KMS-11 (cell line): ENCODE data around the gene CFAP410.

Experiments
- H2AFZ ChIP-seq: fragments of 200-600 bp; sonication (generic); 2 replicates; pipeline ENCODE4 v1.6.1; 2016; ENCODE audit warnings: antibody characterized with exemption, mixed run types, low read depth
- H3K27ac ChIP-seq: fragments of 200-600 bp; sonication (generic); 2 replicates; pipeline ENCODE4 v1.6.1; 2016; ENCODE audit warnings: mild to moderate bottlenecking, mixed run types
- H3K27me3 ChIP-seq: fragments of 200-600 bp; sonication (generic); 2 replicates; pipeline ENCODE4 v1.6.1; 2017; ENCODE audit warnings: mild to moderate bottlenecking, low read depth, mixed run types, moderate library complexity; ENCODE audit not compliant: insufficient read depth
- H3K36me3 ChIP-seq: fragments of 200-600 bp; sonication (generic); 2 replicates; pipeline ENCODE4 v1.6.1; 2017; ENCODE audit warnings: mild to moderate bottlenecking, mixed run types; ENCODE audit not compliant: insufficient read depth
- H3K4me1 ChIP-seq: fragments of 200-600 bp; sonication (generic); 2 replicates; pipeline ENCODE4 v1.6.1; 2016; ENCODE audit warnings: mild to moderate bottlenecking, low read depth, mixed run types; ENCODE audit not compliant: poor library complexity, severe bottlenecking
- H3K4me2 ChIP-seq: fragments of 200-600 bp; sonication (generic); 2 replicates; pipeline ENCODE4 v1.7.0; 2016; ENCODE audit warnings: mild to moderate bottlenecking, mixed run types
- H3K4me3 ChIP-seq: fragments of 200-600 bp; sonication (generic); IDR thresholded peaks from 2 replicates; pipeline ENCODE4 v1.6.1; 2017; ENCODE audit warnings: low read depth, low read length, mixed read lengths; ENCODE audit not compliant: insufficient read depth
- H3K79me2 ChIP-seq: fragments of 200-600 bp; sonication (generic); 2 replicates; pipeline ENCODE4 v1.6.1; 2016; ENCODE audit warnings: low read depth, mixed run types; ENCODE audit not compliant: insufficient read depth
- H3K9ac ChIP-seq: fragments of 200-600 bp; sonication (generic); 2 replicates; pipeline ENCODE4 v1.6.1; 2016; ENCODE audit warnings: mild to moderate bottlenecking, mixed run types
- H4K20me1 ChIP-seq: fragments of 200-600 bp; sonication (generic); 2 replicates; pipeline ENCODE4 v1.6.1; 2016; ENCODE audit warnings: mild to moderate bottlenecking, mixed run types; ENCODE audit not compliant: insufficient read depth
- CTCF ChIP-seq: fragments of 200-600 bp; sonication (generic); conservative IDR thresholded peaks from 2 replicates; pipeline ENCODE4 v1.6.1; 2017; ENCODE audit warnings: low read depth, mild to moderate bottlenecking, antibody characterized with exemption, low read length, moderate library complexity, mixed read lengths

The CFAP410 gene

DNA sequence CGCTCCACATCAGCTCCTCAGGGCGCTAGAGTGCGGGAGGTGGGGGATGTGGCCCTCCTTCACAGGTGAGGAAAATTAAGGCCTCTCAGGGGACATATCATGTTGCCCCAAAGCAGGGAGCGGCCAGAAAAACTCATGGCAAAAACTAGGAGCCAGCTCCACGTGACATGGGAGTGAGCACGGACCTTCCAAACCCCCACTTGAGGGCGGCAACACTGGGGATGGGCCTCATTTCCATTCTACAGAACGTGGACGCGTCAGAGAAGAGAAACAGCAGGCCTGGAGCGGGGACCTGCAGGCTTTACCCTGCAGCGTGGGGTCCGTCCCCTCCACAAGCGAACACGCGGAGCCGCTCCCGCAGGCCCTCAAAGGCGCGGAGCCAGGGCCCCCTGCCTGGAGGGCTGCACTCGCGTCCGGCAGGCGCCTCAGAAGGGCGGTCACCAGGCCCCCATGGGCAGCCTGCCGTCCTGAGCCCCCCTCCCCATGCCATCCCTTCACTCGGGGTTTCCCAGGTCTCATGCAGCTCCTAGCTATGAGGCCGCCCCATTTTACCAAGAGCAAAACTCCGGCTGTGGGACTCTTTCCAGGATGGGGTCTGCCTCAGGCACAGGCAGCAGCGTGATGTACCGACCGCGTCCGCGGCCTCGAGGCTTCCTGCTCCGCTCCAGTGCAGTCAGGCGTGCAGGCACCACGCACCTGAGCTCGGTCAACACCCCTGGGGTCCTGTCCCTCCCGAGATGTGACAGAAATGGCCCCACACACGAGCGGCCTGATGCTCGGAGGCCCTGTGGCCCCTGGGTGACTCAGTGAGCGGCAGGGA, 5.5 kb downstream of the CFAP410 start:
- no peak overlapping the region for H3K27ac ChIP-seq
- H3K27me3 ChIP-seq, result no peaks in the 10 kb centered on the region
- H3K4me3 ChIP-seq, result no peak overlapping the region
- no peak for TF ChIP-seq CTCF
- H3K4me2 ChIP-seq, result no peak overlapping the region
- H3K79me2 ChIP-seq, result no peaks in the 10 kb centered on the region
- no peak overlapping the region for H2AFZ ChIP-seq
- H3K36me3 ChIP-seq, result no peaks in the 10 kb centered on the region
- peaks cover 7% of the 10 kb centered on the region for H3K4me1 ChIP-seq
- H3K9ac ChIP-seq, result no peak overlapping the region
- no peaks in the 10 kb centered on the region for H4K20me1 ChIP-seq

DNA sequence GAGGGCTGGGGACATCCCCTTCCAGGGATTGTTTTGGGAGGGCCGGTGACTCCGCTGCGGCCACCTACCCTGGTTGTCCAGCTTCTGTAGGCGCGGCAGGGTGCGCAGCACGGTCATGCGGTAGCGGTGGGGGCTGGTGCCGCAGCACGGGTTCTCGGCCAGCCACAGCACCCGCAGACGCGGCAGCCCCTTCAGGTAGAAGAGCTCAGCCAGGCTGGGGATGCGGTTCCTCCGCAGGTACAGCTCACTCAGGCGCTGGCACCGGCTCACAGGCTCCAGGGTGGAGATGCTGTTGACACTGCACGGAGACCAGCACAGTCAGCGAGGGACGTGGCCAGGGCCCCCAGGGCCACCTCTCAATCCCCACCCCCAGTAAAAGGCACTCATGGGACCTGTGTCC, 6.2 kb downstream of the CFAP410 start:
- Histone ChIP-seq H2AFZ (no peak overlapping the region), H3K4me2 (no peak overlapping the region), H3K27ac (no peak overlapping the region), H3K79me2 (no peaks in the 10 kb centered on the region), H4K20me1 (no peaks in the 10 kb centered on the region), H3K4me3 (no peak overlapping the region), H3K36me3 (no peaks in the 10 kb centered on the region), H3K27me3 (no peaks in the 10 kb centered on the region), H3K4me1 (peaks cover 3% of the 10 kb centered on the region), H3K9ac (no peak overlapping the region)
- TF ChIP-seq CTCF, result no peak

DNA sequence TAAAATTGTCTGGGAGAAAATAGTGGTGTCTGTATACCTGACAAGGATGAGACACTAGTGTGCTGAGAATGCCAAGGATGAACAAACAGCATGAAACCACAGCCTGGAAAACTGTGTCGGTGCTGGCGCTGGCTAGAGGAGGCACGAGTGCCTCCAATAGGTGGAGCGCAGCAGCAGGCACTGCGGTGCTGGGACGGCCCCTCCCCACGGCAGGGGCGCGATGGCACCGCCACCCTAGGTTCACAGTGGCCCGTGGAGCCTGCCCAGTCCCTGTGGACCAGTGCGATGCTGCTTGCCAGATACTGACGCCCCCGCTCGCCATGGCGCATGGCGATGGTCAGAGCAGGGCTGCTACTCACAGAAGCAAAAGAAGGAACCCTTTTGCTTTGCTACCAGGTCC, 6.8 kb downstream of the CFAP410 start:
- no peak overlapping the region for H2AFZ ChIP-seq
- no peak for TF ChIP-seq CTCF
- H3K27me3 ChIP-seq, result no peaks in the 10 kb centered on the region
- H3K4me1 ChIP-seq, result no peaks in the 10 kb centered on the region
- H3K4me2 ChIP-seq, result no peak overlapping the region
- H4K20me1 ChIP-seq, result no peaks in the 10 kb centered on the region
- H3K27ac ChIP-seq, result no peak overlapping the region
- no peaks in the 10 kb centered on the region for H3K36me3 ChIP-seq
- no peaks in the 10 kb centered on the region for H3K79me2 ChIP-seq
- H3K9ac ChIP-seq, result no peak overlapping the region
- H3K4me3 ChIP-seq, result no peak overlapping the region

- no peak overlapping the region for H3K4me3 ChIP-seq
- H2AFZ ChIP-seq, result no peak overlapping the region
- H3K79me2 ChIP-seq, result no peaks in the 10 kb centered on the region
- no peak overlapping the region for H3K27ac ChIP-seq
- no peak for TF ChIP-seq CTCF
- H3K27me3 ChIP-seq, result no peaks in the 10 kb centered on the region
- no peaks in the 10 kb centered on the region for H3K4me1 ChIP-seq
- H3K9ac ChIP-seq, result no peak overlapping the region
- no peaks in the 10 kb centered on the region for H4K20me1 ChIP-seq
- H3K36me3 ChIP-seq, result no peaks in the 10 kb centered on the region
- H3K4me2 ChIP-seq, result no peak overlapping the region
These were observed 7.4 kb downstream of the CFAP410 start for GRCh38 chr21:44331650-44332307.
